GM21360 (cell line): Measurements from ENCODE around the gene SPECC1.
"Not testable (repeated sequence)": the region's sequence is repeated elsewhere in the genome, so short reads cannot be mapped to it uniquely, and the experiment has no call there.

Source experiments
- ATAC-seq: cut with Tn5 transposase; IDR thresholded peaks from one replicate; pipeline ENCODE4 v1.9.1; 2021; ENCODE audit warnings: mild to moderate bottlenecking, moderate library complexity; ENCODE audit not compliant: unreplicated experiment

The SPECC1 gene

DNA sequence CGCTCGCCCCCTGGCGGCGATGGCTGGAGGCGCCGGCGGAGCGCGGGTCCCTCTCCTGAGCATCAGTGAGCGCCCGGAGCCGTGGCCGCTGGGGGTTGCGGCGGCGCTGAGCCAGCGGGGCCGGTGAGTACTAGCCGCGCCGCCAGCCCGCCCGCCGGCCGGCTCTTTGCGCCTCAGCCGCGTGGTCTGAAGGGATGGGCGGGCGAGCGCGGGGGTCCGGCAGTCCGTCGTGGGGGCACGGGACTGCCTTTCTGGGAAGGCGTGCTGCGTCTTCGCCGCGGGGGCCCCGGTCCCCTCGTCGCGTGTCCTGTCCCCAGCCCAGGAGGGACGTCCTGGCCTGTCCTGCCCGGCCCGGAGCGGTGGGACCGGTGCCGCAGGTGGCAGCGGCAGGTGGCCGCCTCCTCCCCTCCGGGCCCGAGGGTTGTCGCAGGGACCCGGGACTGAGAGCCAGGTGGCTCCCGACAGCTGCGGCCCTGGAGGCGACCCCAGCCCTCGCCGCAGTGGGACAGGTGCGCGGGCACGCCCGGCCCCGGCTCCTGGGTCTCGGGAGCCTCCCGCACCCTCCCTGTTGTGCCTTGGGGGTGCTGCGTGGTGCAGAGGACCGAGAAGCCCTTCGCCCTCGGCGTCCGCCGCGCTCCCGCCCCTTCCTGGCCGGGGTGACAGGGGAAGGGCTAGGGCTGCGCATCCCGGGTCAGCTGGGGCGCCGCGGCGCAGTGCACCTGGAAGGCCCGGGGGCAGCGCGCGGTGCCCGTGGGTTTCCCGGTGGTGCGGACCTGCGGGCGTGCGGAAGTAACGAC lies at the start of gene SPECC1:
TSS of gene SPECC1 (plus strand) at position 58 of the 797 bp plus-strand sequence. CDS start 87,293 bp downstream, outside the sequence.
- peak; percentile 88 for ATAC-seq

DNA sequence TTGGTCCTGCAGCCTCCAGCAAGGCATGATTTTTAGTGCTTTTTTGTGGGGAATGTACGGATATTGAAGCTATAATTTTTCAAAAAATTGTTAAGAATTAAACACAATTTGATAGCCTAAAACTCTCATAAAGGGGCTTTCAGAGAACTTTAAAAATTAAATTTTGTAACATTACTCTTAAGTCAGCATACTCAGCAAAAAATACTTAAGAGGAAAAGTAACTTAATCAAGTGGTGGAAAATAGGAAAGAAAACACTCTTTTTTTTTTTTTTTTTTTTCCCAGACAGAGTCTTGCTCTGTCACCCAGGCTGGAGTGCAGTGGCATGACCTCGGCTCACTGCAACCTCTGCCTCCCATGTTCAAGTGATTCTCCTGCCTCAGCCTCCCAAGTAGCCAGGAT lies 46.2 kb upstream of the SPECC1 start:
- not testable (repeated sequence) for ATAC-seq

DNA sequence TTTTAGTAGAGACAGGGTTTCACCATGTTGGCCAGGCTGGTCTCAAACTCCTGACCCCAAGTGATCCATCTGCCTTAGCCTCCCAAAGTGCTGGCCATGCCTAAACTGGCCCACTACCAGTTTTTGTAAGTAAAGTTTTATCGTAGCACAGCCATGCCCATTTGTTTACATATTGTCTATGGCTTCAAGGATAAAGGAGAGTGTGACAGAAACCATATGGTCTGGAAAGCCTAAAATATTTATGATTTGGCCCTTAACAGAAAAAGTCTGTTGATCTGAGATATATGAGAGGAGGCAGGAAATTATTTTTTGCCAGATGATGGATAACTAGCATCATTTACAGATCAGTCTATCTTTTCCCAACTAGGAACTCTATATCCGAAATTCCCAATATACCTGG lies 36.0 kb upstream of the SPECC1 start:
- ATAC-seq, result no peak

- ATAC-seq, result no peak
These were observed 33.6 kb upstream of the SPECC1 start for GRCh38 chr17:19975601-19976000.

- ATAC-seq, result peak; percentile 77
These were observed 31.6 kb upstream of the SPECC1 start, which contains the start of gene AKAP10 for GRCh38 chr17:19977293-19978208. Gene AKAP10, minus strand, starts transcription at chr17:19977828. Its CDS starts 149 bp downstream, at chr17:19977679.

DNA sequence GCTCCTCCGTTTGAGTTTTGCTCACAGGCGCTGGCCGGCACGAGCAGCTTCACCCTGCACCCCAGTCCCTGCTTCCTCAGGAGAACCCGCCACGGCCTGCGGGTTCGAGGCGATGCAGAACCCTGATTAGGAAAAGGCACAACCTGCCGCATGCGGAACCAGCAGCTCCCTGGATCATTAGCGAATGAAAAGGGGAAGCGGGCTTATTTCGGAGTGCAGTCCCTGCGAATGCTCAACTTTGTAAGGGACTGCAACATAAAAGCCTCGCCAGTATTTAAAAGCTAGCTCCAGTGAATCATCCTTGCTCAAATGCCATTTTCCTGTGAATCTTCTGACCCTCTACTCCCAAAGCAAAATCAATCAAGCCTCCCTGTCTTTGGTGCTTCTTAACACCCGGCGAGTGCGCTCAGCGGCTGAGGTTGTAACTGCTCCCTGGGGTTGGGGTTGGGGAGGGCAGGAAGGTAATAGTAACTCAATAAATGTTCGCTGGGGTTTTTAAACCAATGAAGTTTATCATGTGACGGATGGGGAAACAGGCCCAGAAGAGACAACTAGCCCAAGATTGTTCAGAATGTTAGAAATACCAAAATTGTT lies 30.9 kb upstream of the SPECC1 start:
- peak; percentile 22 for ATAC-seq

- no peak for ATAC-seq
These were observed 30.4 kb upstream of the SPECC1 start for GRCh38 chr17:19978805-19979211.

- no peak for ATAC-seq
These were observed 29.0 kb upstream of the SPECC1 start for GRCh38 chr17:19979917-19980770.

DNA sequence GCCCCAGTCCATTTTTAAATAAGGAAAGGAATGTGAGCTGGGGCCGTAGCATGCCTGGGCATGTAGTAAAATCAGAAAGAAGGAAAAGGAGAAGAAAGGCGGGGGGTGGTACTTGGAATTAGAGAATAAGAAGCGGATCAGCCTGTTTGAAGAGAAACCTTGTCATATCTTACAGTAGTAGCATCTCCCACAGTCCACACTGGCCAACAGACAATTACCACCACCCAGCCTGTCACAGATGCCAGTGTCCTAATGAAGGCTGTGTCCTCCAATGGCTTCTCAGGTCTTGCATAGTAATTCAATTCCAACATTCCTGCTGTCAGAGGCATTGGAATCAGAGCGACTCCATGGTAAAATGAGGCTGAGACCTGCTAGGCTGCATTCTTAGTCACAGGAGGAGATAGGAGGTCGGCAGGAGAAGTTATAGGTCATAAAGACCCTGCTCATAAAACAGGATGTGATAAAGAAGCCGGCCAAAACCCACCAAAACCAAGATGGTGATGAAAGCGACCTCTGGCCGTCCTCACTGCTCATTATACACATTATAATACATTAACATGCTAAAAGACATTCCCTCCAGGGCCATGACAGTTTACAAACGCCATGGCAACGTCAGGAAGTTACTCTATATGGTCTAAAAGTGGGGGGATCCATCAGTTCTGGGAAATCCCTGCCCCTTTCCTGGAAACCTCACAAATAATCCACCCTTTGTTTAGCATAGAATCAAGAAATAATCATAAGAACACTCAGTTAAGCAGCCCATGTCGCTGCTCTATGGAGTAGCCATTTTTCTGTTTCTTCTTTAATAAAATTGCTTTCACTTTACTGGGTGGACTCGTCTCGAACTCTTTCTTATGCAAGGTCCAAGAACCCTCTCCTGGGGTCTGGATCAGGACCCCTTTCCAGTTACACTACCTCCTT lies 22.0 kb upstream of the SPECC1 start:
- ATAC-seq, result no peak

GRCh38 chr17:19987897-19988296 lies 21.3 kb upstream of the SPECC1 start:
- no peak for ATAC-seq

DNA sequence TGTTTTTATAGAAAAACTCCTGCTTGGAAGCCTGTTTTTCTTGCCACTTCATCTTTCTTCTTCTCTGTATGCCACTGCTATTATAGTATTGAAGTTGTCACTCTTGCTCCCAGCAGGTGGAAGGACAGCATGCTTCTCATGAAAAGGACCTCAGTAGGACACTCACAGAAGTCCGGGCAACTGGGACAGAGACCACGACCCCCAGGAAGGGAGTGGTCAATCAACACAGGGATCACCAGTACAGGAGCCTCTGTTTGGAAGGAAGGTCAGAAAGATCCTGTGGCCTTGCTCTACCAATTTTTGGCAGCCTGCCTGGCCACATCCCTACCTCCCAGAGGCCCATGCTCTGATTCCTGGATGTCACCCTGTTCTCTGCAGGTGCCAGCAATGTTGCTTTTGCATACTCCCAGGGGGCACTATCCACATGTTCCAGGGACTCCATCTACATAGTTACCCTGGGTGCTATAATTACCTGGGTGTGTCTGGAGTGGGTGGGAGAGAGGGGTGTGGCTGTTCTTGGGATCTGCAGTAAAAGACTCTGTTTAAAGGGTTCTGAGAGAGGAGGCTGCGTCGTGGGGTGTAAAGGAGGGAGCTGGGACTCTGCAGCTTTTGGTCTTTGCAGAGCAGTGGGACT lies 17.8 kb upstream of the SPECC1 start:
- no peak for ATAC-seq

GRCh38 chr17:19992803-19993713 lies 16.1 kb upstream of the SPECC1 start:
- peak; percentile 78 for ATAC-seq

DNA sequence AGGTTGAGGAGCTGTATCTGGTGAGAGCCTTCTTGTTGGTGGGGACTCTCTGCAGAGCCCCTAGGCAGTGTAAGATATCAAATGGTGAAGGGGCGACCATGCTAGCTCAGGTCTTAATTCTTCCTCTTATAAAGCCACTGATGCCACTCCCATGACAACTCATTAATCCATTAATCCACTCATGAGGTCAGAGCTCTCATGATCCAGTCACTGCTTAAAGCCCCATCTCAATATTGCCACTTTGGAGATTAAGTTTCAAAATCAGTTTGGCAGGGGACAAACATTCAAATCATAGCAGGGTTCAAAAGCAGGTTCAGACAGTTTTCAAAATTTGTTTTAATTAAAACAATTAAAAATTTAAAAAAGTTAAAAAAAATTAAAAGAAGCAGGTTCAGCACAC lies 13.1 kb upstream of the SPECC1 start:
- no peak for ATAC-seq

DNA sequence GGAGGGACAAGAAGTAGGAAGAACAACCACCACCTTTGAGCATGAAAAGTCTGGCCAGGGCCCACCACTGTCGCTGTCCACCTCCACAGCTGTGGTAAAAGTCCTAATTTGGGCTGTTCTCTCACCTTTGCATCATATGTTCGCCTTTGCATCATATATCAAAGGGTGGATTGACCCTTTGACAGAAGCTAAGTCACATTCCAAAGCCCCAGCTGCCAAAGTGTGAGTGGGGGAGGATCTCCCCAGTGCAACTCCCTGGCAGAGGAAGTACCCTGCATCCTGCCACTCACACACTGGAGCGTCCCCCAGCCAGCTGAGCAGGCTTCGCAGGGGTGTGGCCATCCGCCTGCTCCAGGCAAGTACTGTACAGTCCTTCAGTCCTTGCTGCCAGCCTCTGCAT lies 12.7 kb upstream of the SPECC1 start:
- ATAC-seq, result no peak

- ATAC-seq, result peak; percentile 27
These were observed 712 bp upstream of the SPECC1 start for GRCh38 chr17:20008242-20009051.

DNA sequence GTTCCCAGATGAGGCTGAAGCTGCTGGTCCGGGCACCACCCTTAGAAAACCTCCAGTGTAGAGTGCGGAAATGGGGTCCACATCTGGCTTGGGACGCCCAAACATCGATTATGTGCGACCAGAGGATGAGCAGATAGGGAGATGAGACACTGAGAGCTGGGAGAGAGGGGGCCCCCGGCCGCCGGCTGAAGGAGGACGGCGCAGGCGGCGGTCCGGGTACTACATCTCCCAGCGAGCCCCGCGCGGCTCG lies 182 bp upstream of the SPECC1 start:
- ATAC-seq, result no peak
